Embryonic facial prominence (tissue), 1 donor: ENCODE data around the gene RNF17.
A peak's percentile ranks its signal among the peaks of the same experiment; 100 is the strongest.
"Not testable (repeated sequence)": the region's sequence is repeated elsewhere in the genome, so short reads cannot be mapped to it uniquely, and the experiment has no call there.

ENCODE experiments used
- DNase-seq: peaks from one replicate; pipeline ENCODE4 v3.0.0-alpha.2; 2016; ENCODE audit errors: extremely low spot score

Gene RNF17

GRCh38 chr13:24742294-24742693 lies 21.7 kb upstream of the RNF17 start:
- DNase-seq = peak; percentile 31

- DNase-seq = no peak
Observed at GRCh38 chr13:24742977-24743376, 21.0 kb upstream of the RNF17 start.

- no peak for DNase-seq
Observed at GRCh38 chr13:24744247-24744646, 19.7 kb upstream of the RNF17 start.

- DNase-seq = no peak
Observed at GRCh38 chr13:24745516-24745860, 18.5 kb upstream of the RNF17 start.

- DNase-seq = no peak
Observed at GRCh38 chr13:24745861-24746617, 17.9 kb upstream of the RNF17 start.

- no peak for DNase-seq
Observed at GRCh38 chr13:24746618-24747247, 17.2 kb upstream of the RNF17 start.

- DNase-seq = no peak
Observed at GRCh38 chr13:24747248-24748060, 16.5 kb upstream of the RNF17 start.

- no peak for DNase-seq
Observed at GRCh38 chr13:24748061-24748400, 15.9 kb upstream of the RNF17 start.

GRCh38 chr13:24759197-24759596 lies 4.8 kb upstream of the RNF17 start:
- no peak for DNase-seq

- no peak for DNase-seq
Observed at GRCh38 chr13:24764276-24764630, 284 bp downstream of the RNF17 start.

- DNase-seq = no peak
Observed at GRCh38 chr13:24777171-24777570, 13.2 kb downstream of the RNF17 start.

- DNase-seq = no peak
Observed at GRCh38 chr13:24784319-24784718, 20.4 kb downstream of the RNF17 start.

- no peak for DNase-seq
Observed at GRCh38 chr13:24788538-24788937, 24.6 kb downstream of the RNF17 start.

GRCh38 chr13:24802074-24802473 lies 38.1 kb downstream of the RNF17 start:
- no peak for DNase-seq

GRCh38 chr13:24821207-24821606 lies 57.2 kb downstream of the RNF17 start:
- DNase-seq = no peak

GRCh38 chr13:24822640-24823039 lies 58.7 kb downstream of the RNF17 start:
- DNase-seq = no peak

GRCh38 chr13:24823122-24823710 lies 59.2 kb downstream of the RNF17 start:
- not testable (repeated sequence) for DNase-seq

- no peak for DNase-seq
Observed at GRCh38 chr13:24827799-24828198, 63.8 kb downstream of the RNF17 start.

- no peak for DNase-seq
Observed at GRCh38 chr13:24834902-24835510, 71.0 kb downstream of the RNF17 start.

- not testable (repeated sequence) for DNase-seq
Observed at GRCh38 chr13:24837528-24837927, 73.6 kb downstream of the RNF17 start.

- no peak for DNase-seq
Observed at GRCh38 chr13:24842549-24843274, 78.7 kb downstream of the RNF17 start.
